Subcutaneous abdominal adipose tissue (tissue), 5 donors: Measurements from ENCODE around the gene KCNJ16.
A peak's percentile ranks its signal among the peaks of the same experiment; 100 is the strongest.

Source experiments
- H3K27ac ChIP-seq: one replicate; pipeline ENCODE4 v1.7.0; 2013; ENCODE audit warnings: low read depth, mild to moderate bottlenecking, inconsistent platforms, low read length, moderate library complexity
- H3K27me3 ChIP-seq, 5 donors: one replicate each; pipeline ENCODE4 v1.7.0; 2013; ENCODE audit warnings: low read length in 5 of 5, inconsistent platforms in 1 of 5; ENCODE audit not compliant: control insufficient read depth in 5 of 5, insufficient read depth in 4 of 5
- H3K36me3 ChIP-seq, 5 donors: one replicate each; pipeline ENCODE4 v1.7.0; 2013; ENCODE audit warnings: low read length in 5 of 5; ENCODE audit not compliant: control insufficient read depth in 5 of 5, insufficient read depth in 5 of 5
- H3K4me1 ChIP-seq, 5 donors: one replicate each; pipeline ENCODE4 v1.7.0; 2013; ENCODE audit warnings: low read length in 5 of 5, mild to moderate bottlenecking in 3 of 5, moderate library complexity in 1 of 5; ENCODE audit not compliant: control insufficient read depth in 5 of 5, insufficient read depth in 5 of 5
- H3K4me3 ChIP-seq, 5 donors: one replicate each; pipeline ENCODE4 v1.7.0; 2013; ENCODE audit warnings: low read length in 5 of 5, low read depth in 1 of 5
- H3K9ac ChIP-seq, 5 donors: one replicate each; pipeline ENCODE4 v1.7.0; 2013; ENCODE audit warnings: low read length in 5 of 5, mild to moderate bottlenecking in 4 of 5, moderate library complexity in 3 of 5
- H3K9me3 ChIP-seq, 5 donors: one replicate each; pipeline ENCODE4 v1.7.0; 2013; ENCODE audit warnings: low read length in 5 of 5; ENCODE audit not compliant: control insufficient read depth in 5 of 5
- donor health status: healthy.
- donor health status: healthy.
- donor health status: healthy.
- donor health status: healthy.
- donor health status: healthy.

Gene KCNJ16

DNA sequence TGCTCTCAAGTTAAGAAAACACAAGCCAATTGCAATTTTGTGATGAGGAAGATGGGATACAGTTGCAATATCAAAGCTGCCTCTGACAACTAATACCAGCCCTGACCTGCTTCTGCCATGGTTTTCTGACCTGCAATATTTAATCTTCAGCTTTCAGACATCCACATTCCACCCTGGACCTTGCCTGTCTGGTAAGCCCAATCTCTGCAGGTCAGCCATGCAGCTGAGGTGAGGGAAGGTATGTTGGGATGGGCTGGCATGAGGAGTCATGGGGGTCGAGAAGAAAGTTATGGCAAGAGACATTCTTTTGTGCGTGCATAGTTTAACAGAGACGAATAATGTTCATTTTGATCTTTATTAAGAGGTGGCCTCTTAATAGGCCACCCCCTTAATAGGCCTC, 31.5 kb downstream of the KCNJ16 start:
- H3K4me3 ChIP-seq, result no peak overlapping the region
- H3K4me1 ChIP-seq, result peaks cover 0 to 19% (median 5%) of the 10 kb centered on the region in 5 donors
- H3K9ac ChIP-seq, result no peak overlapping the region
- no peak overlapping the region for H3K27ac ChIP-seq
- no peaks in the 10 kb centered on the region for H3K9me3 ChIP-seq
- no peaks in the 10 kb centered on the region for H3K27me3 ChIP-seq
- H3K36me3 ChIP-seq, result no peaks in the 10 kb centered on the region

DNA sequence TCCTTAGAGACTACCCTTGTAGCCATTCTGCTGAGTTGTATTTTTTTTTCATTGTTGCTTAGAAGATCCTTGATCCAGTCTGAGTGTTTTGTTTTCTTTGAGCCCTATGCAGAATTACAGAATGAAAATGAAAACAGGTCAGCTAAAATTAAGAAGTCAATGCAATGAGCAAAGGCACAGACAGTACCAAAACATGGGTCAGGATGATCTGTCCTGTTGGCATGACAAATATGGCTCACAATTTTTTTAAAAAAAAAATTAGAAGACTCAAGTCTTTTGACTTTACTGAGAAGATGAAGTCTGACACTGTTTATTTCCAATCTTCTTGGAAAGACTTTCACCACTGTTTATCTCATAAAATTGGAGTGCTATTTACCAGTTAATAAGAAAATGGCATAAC, 32.4 kb downstream of the KCNJ16 start:
- H3K36me3 ChIP-seq, result no peaks in the 10 kb centered on the region
- no peak overlapping the region for H3K27ac ChIP-seq
- no peak overlapping the region for H3K9ac ChIP-seq
- no peaks in the 10 kb centered on the region for H3K27me3 ChIP-seq
- no peak overlapping the region for H3K4me3 ChIP-seq
- H3K4me1 ChIP-seq, result peaks cover 0 to 19% (median 5%) of the 10 kb centered on the region in 5 donors
- H3K9me3 ChIP-seq, result no peaks in the 10 kb centered on the region

DNA sequence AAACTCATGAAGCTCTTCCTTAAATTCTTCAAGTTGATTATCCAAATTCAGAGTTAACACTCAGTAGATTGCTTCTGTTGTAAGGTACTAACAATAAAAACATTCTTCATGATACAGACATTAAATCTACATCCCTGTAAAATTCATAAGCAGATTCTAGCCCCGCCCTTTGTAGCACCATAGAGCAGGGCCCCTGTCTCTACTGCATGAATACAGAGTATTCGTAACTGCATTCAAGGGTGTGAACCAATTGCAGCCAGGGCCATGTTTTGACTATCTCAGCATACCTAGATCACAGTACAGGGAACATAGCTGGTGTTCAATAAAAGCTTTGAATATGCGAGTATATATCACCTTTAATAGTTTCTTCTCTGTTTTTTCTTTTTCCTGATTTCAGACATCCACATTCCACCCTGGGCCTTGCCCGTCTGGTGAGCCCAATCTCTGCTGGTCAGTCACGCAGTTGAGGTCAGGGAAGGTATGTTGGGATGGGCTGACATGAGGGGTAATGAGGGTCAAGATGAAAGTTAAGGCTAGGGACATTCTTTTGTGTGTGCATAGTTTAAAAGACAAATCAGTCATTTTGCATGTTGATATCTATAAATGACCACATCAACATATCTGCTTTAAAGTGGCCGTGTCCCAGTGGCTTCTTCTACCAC, 33.0 kb downstream of the KCNJ16 start:
- Histone ChIP-seq H3K4me1 (peaks cover 0 to 19% (median 5%) of the 10 kb centered on the region in 5 donors), H3K27ac (no peak overlapping the region), H3K9ac (no peak overlapping the region), H3K27me3 (no peaks in the 10 kb centered on the region), H3K36me3 (no peaks in the 10 kb centered on the region), H3K9me3 (no peaks in the 10 kb centered on the region), H3K4me3 (no peak overlapping the region)

DNA sequence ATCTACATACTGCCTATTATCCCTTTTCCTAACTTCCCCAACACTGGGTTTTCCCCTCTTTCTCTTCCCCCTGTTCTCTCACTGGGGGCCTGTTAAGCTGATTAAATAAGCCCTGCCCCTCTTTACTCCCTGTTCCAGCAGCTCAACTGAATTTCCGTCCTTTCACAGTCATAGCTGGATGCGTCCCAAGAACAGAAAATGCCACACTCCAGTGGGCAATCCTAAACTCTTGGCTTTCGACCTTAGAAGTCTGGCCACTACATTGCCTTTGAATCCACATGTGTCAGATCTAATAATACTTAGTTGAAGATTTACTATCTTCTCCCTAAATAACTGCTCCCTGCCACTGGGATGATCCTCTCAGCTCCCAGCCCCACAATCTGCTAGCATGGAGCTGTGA, 34.5 kb downstream of the KCNJ16 start:
- H3K4me3 ChIP-seq, result no peak overlapping the region
- peak overlapping the region; percentile 2 for H3K27ac ChIP-seq

DNA sequence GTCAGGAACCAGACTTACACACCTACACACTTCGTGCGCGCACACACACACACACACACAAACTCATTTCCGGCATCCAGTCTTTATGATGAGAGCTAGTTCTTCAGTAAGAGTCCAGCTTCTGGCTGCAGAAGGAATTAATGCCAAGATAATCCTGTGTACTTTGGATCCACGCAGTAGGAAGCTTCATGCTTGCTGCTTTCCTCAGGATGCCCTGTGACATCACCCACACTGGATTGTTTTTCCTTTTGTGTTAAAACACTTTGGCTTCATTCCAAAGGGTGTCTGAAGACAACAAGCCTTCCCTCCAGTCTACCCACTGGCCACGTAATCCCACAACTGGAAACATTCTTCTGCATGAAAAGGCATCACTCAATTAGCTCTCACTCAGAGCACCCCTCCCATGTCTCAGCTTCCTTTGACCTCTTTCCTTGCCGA, 35.4 kb downstream of the KCNJ16 start:
- Histone ChIP-seq H3K4me3 (no peak overlapping the region), H3K9ac (no peak overlapping the region), H3K27me3 (no peaks in the 10 kb centered on the region), H3K9me3 (no peaks in the 10 kb centered on the region), H3K27ac (peak overlapping the region; percentile 43), H3K4me1 (peaks cover 0 to 19% (median 5%) of the 10 kb centered on the region in 5 donors), H3K36me3 (no peaks in the 10 kb centered on the region)

More for the DNA sequence above, 34.5 kb downstream of the KCNJ16 start:
- H3K36me3 ChIP-seq, result no peaks in the 10 kb centered on the region
- H3K9me3 ChIP-seq, result no peaks in the 10 kb centered on the region
- no peaks in the 10 kb centered on the region for H3K27me3 ChIP-seq
- peaks cover 0 to 19% (median 5%) of the 10 kb centered on the region in 5 donors for H3K4me1 ChIP-seq
- no peak overlapping the region for H3K9ac ChIP-seq

DNA sequence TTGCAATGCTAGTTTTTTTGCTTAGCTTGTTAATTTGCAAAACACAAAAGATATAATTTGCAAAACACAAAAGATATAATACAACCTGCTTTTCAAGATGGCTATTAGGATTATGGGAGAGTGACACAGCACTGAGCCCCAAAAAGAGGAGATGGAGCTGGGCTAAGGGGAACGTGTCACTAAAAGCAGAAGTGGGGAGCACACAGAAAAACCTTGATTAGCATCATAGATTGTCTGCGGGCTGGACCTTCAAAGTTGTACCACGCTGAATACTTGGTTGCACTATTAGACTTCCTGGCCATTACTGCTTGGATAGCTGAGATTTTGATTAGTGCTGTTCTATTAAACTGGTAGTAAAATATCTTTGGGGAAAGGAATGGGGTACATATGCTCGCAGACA, 36.2 kb downstream of the KCNJ16 start:
- Histone ChIP-seq H3K4me3 (no peak overlapping the region), H3K9ac (no peak overlapping the region), H3K9me3 (no peaks in the 10 kb centered on the region), H3K36me3 (no peaks in the 10 kb centered on the region), H3K27ac (no peak overlapping the region), H3K4me1 (peaks cover 0 to 19% (median 5%) of the 10 kb centered on the region in 5 donors), H3K27me3 (no peaks in the 10 kb centered on the region)

DNA sequence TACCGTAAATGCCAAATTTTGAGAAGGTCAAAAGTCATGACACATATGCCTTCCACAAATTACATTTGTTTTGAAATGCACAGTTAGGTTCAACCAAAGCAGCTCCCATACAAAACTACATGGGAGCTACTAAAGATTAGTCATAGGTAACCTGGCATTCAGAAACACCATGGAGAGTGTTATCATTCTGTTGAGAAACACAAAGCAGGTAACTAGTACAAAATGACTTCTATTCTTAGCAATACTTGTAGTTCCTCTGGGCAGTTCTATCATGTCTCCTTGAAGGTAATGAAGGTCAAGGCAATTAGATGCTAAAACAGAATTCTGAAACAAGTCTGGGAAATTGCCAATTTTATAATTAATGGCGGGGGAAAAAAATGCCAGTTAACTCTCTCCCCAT, 39.4 kb downstream of the KCNJ16 start:
- no peak overlapping the region for H3K27ac ChIP-seq
- H3K4me1 ChIP-seq, result peaks cover 0 to 14% (median 0%) of the 10 kb centered on the region in 5 donors
- no peaks in the 10 kb centered on the region for H3K36me3 ChIP-seq
- H3K4me3 ChIP-seq, result no peak overlapping the region
- H3K9me3 ChIP-seq, result peaks cover 0 to 6% (median 5%) of the 10 kb centered on the region in 5 donors
- no peaks in the 10 kb centered on the region for H3K27me3 ChIP-seq
- no peak overlapping the region for H3K9ac ChIP-seq

DNA sequence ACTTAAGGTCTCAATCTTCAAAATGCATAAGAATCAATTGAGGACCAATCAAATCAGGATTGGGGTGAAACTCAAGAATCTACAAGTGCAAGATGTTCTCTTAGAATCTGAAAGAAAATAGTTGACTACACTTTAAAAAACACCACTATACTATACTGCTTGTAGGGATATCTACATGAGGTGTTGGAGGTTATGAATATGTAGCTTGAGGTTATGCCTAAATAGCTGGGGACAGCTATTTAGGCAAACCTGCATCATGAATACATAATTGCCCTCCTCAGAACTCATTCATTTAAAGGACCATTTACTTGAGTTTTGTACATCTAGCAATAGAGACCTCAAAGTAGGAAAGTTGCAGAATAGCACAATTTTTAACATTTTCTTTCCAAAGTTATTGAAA, 40.1 kb downstream of the KCNJ16 start:
- Histone ChIP-seq H3K27ac (no peak overlapping the region), H3K9me3 (peaks cover 0 to 13% (median 11%) of the 10 kb centered on the region in 5 donors)

DNA sequence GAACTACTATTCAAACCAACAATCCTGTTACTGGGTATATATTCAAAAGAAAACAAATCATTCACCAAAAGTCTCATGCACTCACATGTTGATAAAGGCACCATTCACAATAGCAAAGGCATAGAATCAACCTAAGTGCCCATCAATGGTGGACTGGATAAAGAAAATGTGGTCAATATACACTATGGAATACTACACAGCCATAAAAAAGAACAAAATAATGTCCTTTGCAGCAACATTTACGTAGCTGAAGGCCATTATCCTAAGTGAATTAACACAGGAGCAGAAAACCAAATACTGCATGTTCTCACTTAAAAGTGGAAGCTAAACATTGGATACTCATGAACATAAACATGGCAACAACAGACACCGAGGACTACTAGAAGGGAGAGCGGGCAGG, 41.9 kb downstream of the KCNJ16 start:
- Histone ChIP-seq H3K4me1 (peaks cover 0 to 22% (median 6%) of the 10 kb centered on the region in 5 donors), H3K27ac (no peak overlapping the region), H3K9me3 (peaks cover 0 to 14% (median 12%) of the 10 kb centered on the region in 5 donors), H3K9ac (no peak overlapping the region), H3K27me3 (no peaks in the 10 kb centered on the region), H3K4me3 (no peak overlapping the region), H3K36me3 (no peaks in the 10 kb centered on the region)

More for the DNA sequence above, 40.1 kb downstream of the KCNJ16 start:
- H3K36me3 ChIP-seq, result no peaks in the 10 kb centered on the region
- no peak overlapping the region for H3K4me3 ChIP-seq
- H3K9ac ChIP-seq, result no peak overlapping the region
- H3K4me1 ChIP-seq, result peaks cover 0 to 10% (median 5%) of the 10 kb centered on the region in 5 donors
- H3K27me3 ChIP-seq, result no peaks in the 10 kb centered on the region

DNA sequence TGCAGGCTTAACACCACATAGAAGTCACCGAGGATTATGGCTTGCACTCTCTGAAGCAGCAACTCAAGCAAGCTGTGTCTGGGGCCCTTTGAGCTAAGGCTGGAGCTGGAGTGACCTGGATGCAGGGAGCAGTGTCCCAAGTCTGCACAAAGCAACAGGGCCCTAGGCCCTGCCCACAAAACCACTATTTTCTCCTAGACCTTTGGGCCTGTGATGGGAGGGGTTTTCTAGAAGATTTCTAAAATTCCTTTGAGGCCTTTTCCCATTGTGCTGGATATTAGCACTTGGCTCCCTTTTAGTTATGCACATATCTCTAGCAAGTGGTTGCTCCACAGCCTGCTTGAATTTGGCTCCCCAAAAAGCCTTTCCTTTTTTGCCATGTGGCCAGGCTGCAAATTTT, 44.5 kb downstream of the KCNJ16 start:
- peak overlapping the region in 2 of 5 donors; percentile 11 to 17 for H3K4me3 ChIP-seq
- H3K4me1 ChIP-seq, result peaks cover 0 to 33% (median 6%) of the 10 kb centered on the region in 5 donors
- no peak overlapping the region for H3K27ac ChIP-seq
- H3K9me3 ChIP-seq, result peaks cover 0 to 14% (median 12%) of the 10 kb centered on the region in 5 donors
- H3K36me3 ChIP-seq, result no peaks in the 10 kb centered on the region
- H3K9ac ChIP-seq, result no peak overlapping the region
- H3K27me3 ChIP-seq, result no peaks in the 10 kb centered on the region
